ENCODE results near the gene MYBBP1A. TPM values are rescaled to one million over a fixed set of nuclear protein-coding genes. Genes with fewer than 3 reads are reported as not detected.
A peak's percentile ranks its signal among the peaks of the same experiment; 100 is the strongest.

Gene MYBBP1A
- total RNA-seq, 1 donor from 2014 or later, result 38.8 TPM

- Histone ChIP-seq H3K27me3 (ENCODE audit: low read depth) (no peaks in the 10 kb centered on the region), H3K36me3 (peaks cover 5% of the 10 kb centered on the region), H3K4me1 (peaks cover 34% of the 10 kb centered on the region), H3K27ac (no peak overlapping the region), H3K4me3 (no peak overlapping the region), H3K9me3 (no peaks in the 10 kb centered on the region)
- intact Hi-C loops (cut with DNase I), result no loop called here
- ATAC-seq (no peak), DNase-seq (peak; percentile 44)
- TF ChIP-seq CTCF (IDR thresholded peaks at IDR 0.05), result no peak
These were observed 3.3 kb upstream of the MYBBP1A start for GRCh38 chr17:4558347-4558971.

GRCh38 chr17:4557626-4558346, 2.6 kb upstream of the MYBBP1A start:
- DNase-seq, result no peak
- Histone ChIP-seq H3K9me3 (no peaks in the 10 kb centered on the region), H3K27ac (no peak overlapping the region), H3K27me3 (ENCODE audit: low read depth) (no peaks in the 10 kb centered on the region), H3K4me1 (peaks cover 34% of the 10 kb centered on the region), H3K36me3 (peaks cover 11% of the 10 kb centered on the region), H3K4me3 (no peak overlapping the region)
- no peak for ATAC-seq
- intact Hi-C loops (cut with DNase I), result no loop called here
- TF ChIP-seq CTCF (IDR thresholded peaks at IDR 0.05), result no peak

GRCh38 chr17:4556996-4557395, 1.8 kb upstream of the MYBBP1A start:
- Histone ChIP-seq H3K9me3 (no peaks in the 10 kb centered on the region), H3K4me1 (peaks cover 27% of the 10 kb centered on the region), H3K4me3 (no peak overlapping the region), H3K27ac (no peak overlapping the region), H3K27me3 (ENCODE audit: low read depth) (no peaks in the 10 kb centered on the region), H3K36me3 (peaks cover 19% of the 10 kb centered on the region)
- TF ChIP-seq CTCF (IDR thresholded peaks at IDR 0.05), result no peak
- DNase-seq (no peak), ATAC-seq (no peak)
- intact Hi-C loops (cut with DNase I), result no loop called here

- Histone ChIP-seq H3K27me3 (ENCODE audit: low read depth) (no peaks in the 10 kb centered on the region), H3K9me3 (no peaks in the 10 kb centered on the region), H3K4me3 (peak overlapping the region; percentile 79), H3K4me1 (peaks cover 26% of the 10 kb centered on the region), H3K36me3 (peaks cover 28% of the 10 kb centered on the region), H3K27ac (peak overlapping the region; percentile 87)
- ATAC-seq (no peak), DNase-seq (no peak)
- intact Hi-C loops (cut with DNase I), result no loop called here
- TF ChIP-seq CTCF (IDR thresholded peaks at IDR 0.05), result no peak
These were observed 932 bp upstream of the MYBBP1A start for GRCh38 chr17:4555873-4556759.

- no peak for TF ChIP-seq CTCF (IDR thresholded peaks at IDR 0.05)
- peak overlapping the region; percentile 87 for H3K27ac ChIP-seq
- no peaks in the 10 kb centered on the region for H3K27me3 ChIP-seq (ENCODE audit: low read depth)
- ATAC-seq (peak; percentile 3 to 4), DNase-seq (peak; percentile 46)
- intact Hi-C loops (cut with DNase I), result no loop called here
- no peaks in the 10 kb centered on the region for H3K9me3 ChIP-seq
- peak overlapping the region; percentile 79 for H3K4me3 ChIP-seq
- peaks cover 21% of the 10 kb centered on the region for H3K4me1 ChIP-seq
- peaks cover 44% of the 10 kb centered on the region for H3K36me3 ChIP-seq
These were observed 665 bp downstream of the MYBBP1A start for GRCh38 chr17:4554441-4554996.

All from lower lobe of right lung (tissue), 2 donors.